HCT116 (cell line): ENCODE data around the gene ARMC12. TPM values are rescaled to one million over a fixed set of nuclear protein-coding genes. Genes with fewer than 3 reads are reported as not detected.

Experiments
- ATAC-seq: fragments of 200-7000 bp; cut with Tn5 transposase; 2 replicates; pipeline ENCODE4 v1.9.1; 2020; ENCODE audit warnings: mild to moderate bottlenecking, moderate library complexity
- BruUV-seq: library from RNA; stranded (reverse); fragments of 400-500 nt; replicated peaks from 2 replicates; lab custom pipeline; 2021; lab: Mats Ljungman, UMichigan
- CTCF ChIA-PET: fragments of 300-600 bp; sonication (Branson Sonifier 250); formaldehyde crosslinking; loops from one replicate; lab custom pipeline; 2021; ENCODE audit warnings: antibody characterized with exemption; lab: Charles Lee
- POLR2A ChIA-PET: fragments of 300-600, 350-600 bp; sonication (Branson Sonifier 250); formaldehyde crosslinking; loops from one replicate; lab custom pipeline; 2021; ENCODE audit warnings: antibody characterized with exemption; lab: Charles Lee
- RAD21 ChIA-PET, 2 experiments: fragments of 300-600 bp; sonication (Branson Sonifier 250); formaldehyde crosslinking; loops; one replicate each; lab custom pipeline; 2023; ENCODE audit warnings: low total read pairs in 2 of 2; ENCODE audit not compliant: uncharacterized antibody in 2 of 2, unreplicated experiment in 2 of 2, low non-redundant PET in 1 of 2; lab: Charles Lee
- DNase-seq: peaks from one replicate; pipeline ENCODE4 v3.0.0-alpha.2; 2010; ENCODE audit warnings: low read depth, low spot score
- H2AFZ ChIP-seq: fragments of 200-600 bp; shearing (Covaris generic), sonication (generic); 2 replicates; pipeline ENCODE4 v1.6.1; 2017; ENCODE audit warnings: low read depth, mixed run types, mixed read lengths, antibody characterized with exemption, low read length; ENCODE audit not compliant: poor library complexity, severe bottlenecking
- H3K27ac ChIP-seq: 2 replicates; pipeline ENCODE4 v1.5.1; 2012; ENCODE audit warnings: low read depth, low read length
- H3K27me3 ChIP-seq: fragments of 200-600 bp; sonication (generic); 2 replicates; pipeline ENCODE4 v1.6.1; 2016; ENCODE audit warnings: mixed run types, low read length, mixed read lengths; ENCODE audit not compliant: insufficient read depth
- H3K36me3 ChIP-seq, 2 experiments: fragments of 200-500 bp in 1 of 2; fragments of 200-600 bp in 1 of 2; sonication (Bioruptor generic) in 1 of 2; sonication (generic) in 1 of 2; 2 replicates each; pipeline versions ENCODE4 v1.5.1 to v1.6.1; 2014 to 2016; ENCODE audit warnings: low read length in 2 of 2, inconsistent platforms in 1 of 2, mixed read lengths in 1 of 2, mixed run types in 1 of 2; ENCODE audit not compliant: insufficient read depth in 2 of 2, control insufficient read depth in 1 of 2
- H3K4me1 ChIP-seq, 2 experiments: fragments of 200-600 bp in 1 of 2; sonication (generic) in 1 of 2; 2 replicates each; pipeline versions ENCODE4 v1.5.1 to v1.6.1; 2012 to 2017; ENCODE audit warnings: low read length in 2 of 2, inconsistent platforms in 1 of 2, mild to moderate bottlenecking in 1 of 2, mixed read lengths in 1 of 2, mixed run types in 1 of 2, moderate library complexity in 1 of 2; ENCODE audit not compliant: insufficient read depth in 2 of 2, control insufficient read depth in 1 of 2
- H3K4me2 ChIP-seq: fragments of 200-600 bp; sonication (generic); 2 replicates; pipeline ENCODE4 v1.6.1; 2017; ENCODE audit warnings: mixed run types, low read length, mixed read lengths
- H3K4me3 ChIP-seq, 2 experiments: fragments of 200-600 bp in 1 of 2; sonication (generic) in 1 of 2; replicated peaks in 1 of 2; 2 replicates each; pipeline ENCODE4 v1.5.1; 2011 to 2016; ENCODE audit warnings: low read length in 2 of 2, control low read depth in 1 of 2, low read depth in 1 of 2, mild to moderate bottlenecking in 1 of 2, mixed read lengths in 1 of 2, mixed run types in 1 of 2
- H3K79me2 ChIP-seq: fragments of 200-600 bp; sonication (generic); 2 replicates; pipeline ENCODE4 v1.6.1; 2017; ENCODE audit warnings: mild to moderate bottlenecking, mixed run types, low read length, moderate library complexity, mixed read lengths; ENCODE audit not compliant: insufficient read depth
- H3K9ac ChIP-seq: fragments of 200-600 bp; sonication (generic); 2 replicates; pipeline ENCODE4 v1.6.1; 2016; ENCODE audit warnings: low read length, mixed read lengths
- H3K9me2 ChIP-seq: fragments of 200-600 bp; sonication (generic), shearing (Covaris generic); 2 replicates; pipeline ENCODE4 v1.6.1; 2017; ENCODE audit warnings: mixed run types, mild to moderate bottlenecking, moderate library complexity; ENCODE audit not compliant: insufficient read depth
- H3K9me3 ChIP-seq, 2 experiments: fragments of 200-500 bp in 1 of 2; fragments of 200-600 bp in 1 of 2; sonication (Bioruptor generic) in 1 of 2; sonication (generic) in 1 of 2; 2 replicates each; pipeline ENCODE4 v1.6.1; 2014 to 2017; ENCODE audit warnings: low read length in 2 of 2, mixed read lengths in 2 of 2, inconsistent platforms in 1 of 2, low read depth in 1 of 2, mild to moderate bottlenecking in 1 of 2, mixed run types in 1 of 2, moderate library complexity in 1 of 2; ENCODE audit not compliant: control insufficient read depth in 1 of 2, insufficient read depth in 1 of 2
- H4K20me1 ChIP-seq: fragments of 200-600 bp; sonication (generic), shearing (Covaris generic); 2 replicates; pipeline ENCODE4 v1.6.1; 2017; ENCODE audit warnings: mixed run types, mild to moderate bottlenecking, moderate library complexity; ENCODE audit not compliant: insufficient read depth
- ATF3 ChIP-seq: IDR thresholded peaks from 2 replicates; pipeline ENCODE4 v1.6.1; 2012
- CEBPB ChIP-seq: IDR thresholded peaks from 2 replicates; pipeline ENCODE4 v1.6.1; 2012; ENCODE audit warnings: low read depth
- ELF1 ChIP-seq: IDR thresholded peaks from 2 replicates; pipeline ENCODE4 v1.6.1; 2012; ENCODE audit warnings: low read depth, borderline replicate concordance
- EZH2phosphoT487 ChIP-seq: fragments of 200-600 bp; IDR thresholded peaks from 2 replicates; pipeline ENCODE4 v1.6.1; 2018; ENCODE audit warnings: antibody characterized with exemption, borderline replicate concordance
- FOSL1 ChIP-seq: IDR thresholded peaks from 2 replicates; pipeline ENCODE4 v1.6.1; 2012; ENCODE audit warnings: low read depth
- JUND ChIP-seq: IDR thresholded peaks from 2 replicates; pipeline ENCODE4 v1.6.1; 2012
- MAX ChIP-seq: IDR thresholded peaks from 2 replicates; pipeline ENCODE4 v1.6.1; 2012
- REST ChIP-seq: IDR thresholded peaks from 2 replicates; pipeline ENCODE4 v1.6.1; 2012; ENCODE audit warnings: low read depth
- SRF ChIP-seq: IDR thresholded peaks from 2 replicates; pipeline ENCODE4 v1.6.1; 2012; ENCODE audit warnings: low read depth
- TCF7L2 ChIP-seq: IDR thresholded peaks from 2 replicates; pipeline ENCODE4 v1.7.0; 2011; ENCODE audit warnings: borderline replicate concordance, inconsistent platforms; ENCODE audit not compliant: insufficient read depth, insufficient read length; ENCODE audit errors: extremely low read depth
- YY1 ChIP-seq: IDR thresholded peaks from 2 replicates; pipeline ENCODE4 v1.6.1; 2011; ENCODE audit warnings: low read length, low read depth, moderate library complexity, mild to moderate bottlenecking; ENCODE audit not compliant: insufficient replicate concordance; ENCODE audit errors: extremely low read depth
- ZNF274 ChIP-seq: fragments of 200-500 bp; sonication (Bioruptor generic); IDR thresholded peaks from 2 replicates; pipeline ENCODE4 v1.6.1; 2014; ENCODE audit warnings: mild to moderate bottlenecking, low read depth, low read length, inconsistent platforms
- intact Hi-C: fragments of 100-400 bp; cut with micrococcal nuclease; formaldehyde crosslinking; loops from 2 replicates; pipeline ENCODE4 v1.10.0; 2022
- total RNA-seq: library from RNA; stranded (reverse); gene quantifications from one replicate; pipeline ENCODE4 v1.2.1, GENCODE V29; 2021; ENCODE audit not compliant: unreplicated experiment

ARMC12 gene
- total RNA-seq, 1 experiment from 2014 or later: 0.79 TPM

DNA sequence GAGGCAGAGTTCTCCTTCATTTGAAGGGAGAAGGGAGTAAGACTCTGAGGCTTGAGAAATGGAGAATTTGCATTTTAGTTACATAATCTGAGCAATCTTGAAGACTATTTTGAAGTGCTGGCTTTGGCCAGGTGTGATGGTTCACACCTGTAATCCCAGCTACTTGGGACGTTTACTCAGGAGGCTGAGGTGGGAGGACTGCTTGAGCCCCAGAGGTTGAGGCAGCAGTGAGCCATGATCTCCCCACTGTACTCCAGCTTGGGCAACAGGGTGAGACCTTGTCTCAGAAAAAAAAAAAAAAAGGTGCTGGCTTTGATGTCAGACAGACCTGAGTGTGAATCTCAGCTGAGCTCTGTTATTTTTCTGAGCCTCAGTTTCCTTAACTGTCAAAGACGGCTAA lies 12.4 kb upstream of the ARMC12 start:
- H3K27ac ChIP-seq: no peak overlapping the region
- CTCF ChIA-PET: interaction anchor here (0.6 to 0.8 kb wide), 2 partner anchors 12 to 1661 kb away, joined by 3 to 5 read pairs; no protein-coding TSS in a partner anchor
- no peak overlapping the region for H3K4me2 ChIP-seq
- POLR2A ChIA-PET: no interaction called here
- no peak overlapping the region for H3K4me3 ChIP-seq
- no peak overlapping the region for H2AFZ ChIP-seq
- no peak for TF ChIP-seq YY1
- TF ChIP-seq REST: no peak
- no peak for TF ChIP-seq SRF
- TF ChIP-seq EZH2phosphoT487: no peak
- intact Hi-C loops: no loop called here
- ATAC-seq (no peak), DNase-seq (no peak)
- H3K36me3 ChIP-seq: no peaks in the 10 kb centered on the region
- H3K9ac ChIP-seq: no peak overlapping the region
- RAD21 ChIA-PET: no interaction called here
- no peaks in the 10 kb centered on the region for H3K9me3 ChIP-seq
- peaks cover 31 to 47% of the 10 kb centered on the region in 2 experiments for H3K4me1 ChIP-seq
- no peaks in the 10 kb centered on the region for H4K20me1 ChIP-seq
- H3K9me2 ChIP-seq: no peaks in the 10 kb centered on the region
- no peaks in the 10 kb centered on the region for H3K27me3 ChIP-seq
- no TSS peak for BruUV-seq
- H3K79me2 ChIP-seq: no peaks in the 10 kb centered on the region

GRCh38 chr6:35725081-35725708 lies 11.6 kb upstream of the ARMC12 start:
- intact Hi-C loops: no loop called here
- TF ChIP-seq ELF1 (no peak), JUND (no peak), REST (no peak), ATF3 (no peak), MAX (no peak), TCF7L2 (no peak), FOSL1 (no peak), CEBPB (no peak), ZNF274 (no peak)

More at GRCh38 chr6:35725081-35725708, 11.6 kb upstream of the ARMC12 start:
- Histone ChIP-seq H3K27me3 (no peaks in the 10 kb centered on the region), H4K20me1 (no peaks in the 10 kb centered on the region), H3K27ac (no peak overlapping the region), H2AFZ (no peak overlapping the region), H3K4me1 (peaks cover 37 to 54% of the 10 kb centered on the region in 2 experiments), H3K4me2 (0 out of 2 replicates have a peak overlapping the region, but pooled peaks have one; percentile 99), H3K9me3 (no peaks in the 10 kb centered on the region), H3K36me3 (no peaks in the 10 kb centered on the region), H3K9me2 (no peaks in the 10 kb centered on the region), H3K79me2 (no peaks in the 10 kb centered on the region), H3K9ac (no peak overlapping the region), H3K4me3 (no peak overlapping the region)
- ATAC-seq (no peak), DNase-seq (no peak)
- CTCF ChIA-PET: no interaction called here
- POLR2A ChIA-PET: no interaction called here
- BruUV-seq: no TSS peak
- RAD21 ChIA-PET: no interaction called here
